Ureter (tissue), 1 donor: Measurements from ENCODE around the gene FOXA2. TPM values are rescaled to one million over a fixed set of nuclear protein-coding genes. Genes with fewer than 3 reads are reported as not detected.

Experiments used
- DNase-seq: peaks from one replicate; pipeline ENCODE4 v3.0.0-alpha.2; 2020; ENCODE audit warnings: low spot score
- total RNA-seq: library from RNA; stranded (reverse); gene quantifications from one replicate; pipeline ENCODE4 v1.2.4, GENCODE V29; 2023
- donor health status: DM: yes; HTN: yes; CAD: no.

The FOXA2 gene
- total RNA-seq, 1 donor from 2014 or later = not detected

DNA sequence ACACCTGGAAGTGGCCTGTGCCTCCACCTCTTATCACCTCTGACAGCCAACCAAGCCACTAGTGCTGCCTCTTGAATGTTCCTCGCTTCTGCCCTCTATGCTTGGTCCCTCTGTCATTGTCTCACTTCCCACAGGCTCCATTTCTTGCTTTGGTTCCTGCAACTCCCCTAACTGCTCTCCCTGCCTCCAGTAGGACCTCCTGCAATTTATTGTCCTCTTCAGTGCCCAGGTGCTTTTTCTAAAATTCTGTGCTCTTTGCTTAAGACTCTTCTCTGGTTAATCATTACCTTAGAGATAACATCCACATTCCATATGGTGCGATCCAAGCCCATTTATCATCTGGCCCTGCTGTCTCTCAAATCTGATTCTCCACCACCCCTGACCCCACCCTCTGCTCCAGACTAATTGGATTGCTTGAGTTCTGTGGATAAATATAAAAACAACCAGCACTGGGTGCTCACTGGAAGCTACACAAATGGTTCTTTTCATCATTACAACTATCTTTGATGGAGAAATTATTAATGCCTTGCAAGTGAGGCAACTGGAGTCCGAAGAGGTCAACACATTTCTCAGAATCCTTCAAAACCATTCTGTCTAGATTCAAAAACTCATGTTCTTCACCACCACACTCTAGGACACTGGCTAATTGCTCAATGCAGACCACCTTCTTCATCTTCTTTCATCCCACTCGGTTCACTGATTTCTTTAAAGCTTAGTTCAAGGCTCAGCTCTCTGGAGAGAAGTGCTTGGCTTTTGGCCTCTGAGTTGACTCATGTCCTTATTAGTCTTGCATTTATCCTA lies 47.2 kb downstream of the FOXA2 start:
- no peak for DNase-seq

GRCh38 chr20:22536141-22536828 lies 48.1 kb downstream of the FOXA2 start:
- no peak for DNase-seq

DNA sequence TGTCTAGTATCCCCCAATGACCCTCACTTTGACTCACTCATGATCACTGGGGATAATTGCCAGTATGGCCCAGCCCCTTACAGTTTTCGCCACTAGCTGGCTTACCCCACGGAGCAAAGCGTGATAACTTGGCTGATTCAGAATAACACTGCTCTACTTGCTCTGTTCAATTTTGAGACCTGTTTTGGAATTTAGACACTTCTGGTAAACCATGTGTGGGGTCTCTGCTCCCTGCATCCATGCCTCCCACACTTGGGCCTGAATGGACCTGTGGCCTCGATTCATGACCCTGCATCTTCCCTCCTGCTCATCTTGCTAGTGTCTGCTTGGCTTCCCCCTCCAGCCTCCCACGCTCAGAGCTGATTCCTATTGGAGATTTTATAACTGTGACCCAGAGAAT lies 48.9 kb downstream of the FOXA2 start:
- no peak for DNase-seq

GRCh38 chr20:22533823-22534751 lies 50.3 kb downstream of the FOXA2 start:
- DNase-seq = no peak

DNA sequence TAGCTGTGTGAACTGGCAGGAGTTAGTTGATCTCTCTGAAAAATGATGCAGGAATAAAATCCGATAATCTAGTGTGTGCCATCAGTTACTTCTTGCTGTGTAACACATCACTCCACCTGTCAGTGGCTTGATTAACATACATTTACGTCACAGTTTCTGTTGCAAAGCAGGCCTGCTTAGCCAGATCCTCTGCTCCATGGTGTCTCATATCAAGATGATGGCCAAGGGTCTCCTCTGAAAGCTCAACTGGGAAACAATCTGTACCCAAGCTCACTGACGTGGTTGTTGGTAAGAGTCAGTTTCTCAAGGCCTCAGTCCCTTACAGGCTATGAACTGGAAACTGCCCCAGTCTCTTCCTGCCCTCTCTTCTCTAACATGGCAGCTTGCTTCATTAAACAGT lies 51.8 kb downstream of the FOXA2 start:
- no peak for DNase-seq

DNA sequence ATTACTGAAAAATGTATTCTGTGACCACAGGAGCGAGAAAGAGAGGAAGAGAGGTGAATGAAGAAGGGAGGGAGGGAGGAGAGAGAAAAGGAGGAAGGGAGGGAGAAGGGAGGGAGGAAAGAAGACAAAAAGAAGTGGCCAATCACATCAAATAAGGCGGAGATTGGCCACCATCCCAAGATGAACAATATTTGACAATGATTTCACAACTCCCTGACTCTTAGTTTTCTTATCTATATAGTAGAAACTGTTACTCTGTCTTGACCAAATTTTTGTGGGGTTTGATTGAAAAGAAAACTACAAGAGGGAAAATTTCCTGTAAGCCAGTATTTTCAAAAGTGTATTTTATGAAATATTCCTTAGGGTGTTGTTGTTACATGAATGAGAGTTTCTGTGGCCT lies 52.6 kb downstream of the FOXA2 start:
- no peak for DNase-seq

DNA sequence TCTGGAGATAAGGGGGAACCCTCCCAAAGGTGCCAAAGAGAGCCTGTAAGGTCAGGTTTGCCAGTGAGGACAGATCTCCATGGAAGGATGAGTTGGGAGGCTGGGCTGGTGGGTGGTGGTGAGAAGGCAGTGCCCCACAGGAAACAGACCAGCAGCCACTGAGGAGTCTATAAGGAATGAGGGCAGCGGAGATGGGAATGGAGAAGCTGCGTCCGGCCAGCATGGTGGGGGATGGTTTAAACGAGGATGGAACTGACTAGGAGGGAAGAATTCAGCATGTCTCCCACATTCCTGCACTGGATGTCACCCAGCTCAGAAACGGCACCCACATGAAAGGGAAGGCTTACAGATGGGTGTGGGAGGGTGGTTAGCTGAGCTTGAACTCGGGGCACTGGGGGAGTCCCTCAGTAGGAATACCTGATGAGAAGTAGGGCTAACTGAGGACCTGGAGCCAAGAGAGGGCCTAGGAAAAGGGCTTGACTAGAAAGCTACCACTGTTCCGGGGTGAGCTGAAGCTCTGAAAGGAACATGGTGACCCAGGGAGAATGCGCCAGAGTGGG lies 53.2 kb downstream of the FOXA2 start:
- no peak for DNase-seq
